Testis (tissue), 3 donors: ENCODE results near the gene NIPSNAP2. TPM values are rescaled to one million over a fixed set of nuclear protein-coding genes. Genes with fewer than 3 reads are reported as not detected.
A peak's percentile ranks its signal among the peaks of the same experiment; 100 is the strongest.
"Not testable (repeated sequence)": the region's sequence is repeated elsewhere in the genome, so short reads cannot be mapped to it uniquely, and the experiment has no call there.

Experiments
- DNase-seq: peaks from one replicate; pipeline ENCODE4 v3.0.0-alpha.2; 2019
- H3K27ac ChIP-seq, 2 donors: fragments of 200-600 bp; sonication (generic); one replicate each; pipeline ENCODE4 v1.5.1; 2019
- H3K27me3 ChIP-seq: fragments of 200-600 bp; sonication (generic); one replicate; pipeline ENCODE4 v1.5.1; 2019
- H3K36me3 ChIP-seq: fragments of 200-600 bp; sonication (generic); one replicate; pipeline ENCODE4 v1.5.1; 2017; ENCODE audit warnings: low read depth; ENCODE audit errors: missing control alignments
- H3K4me1 ChIP-seq: fragments of 200-600 bp; sonication (generic); one replicate; pipeline ENCODE4 v1.5.1; 2019
- H3K4me3 ChIP-seq, 2 donors: fragments of 200-600 bp; sonication (generic); one replicate each; pipeline ENCODE4 v1.5.1; 2017 to 2019
- H3K9me3 ChIP-seq: fragments of 200-600 bp; sonication (generic); one replicate; pipeline ENCODE4 v1.5.1; 2017
- POLR2A ChIP-seq: fragments of 450-650 bp; IDR thresholded peaks from one replicate; pipeline ENCODE4 v1.6.1; 2017; ENCODE audit warnings: antibody characterized with exemption, mild to moderate bottlenecking, moderate library complexity
- WGBS, 2 donors: methylation state at CpG; one replicate each; pipeline ENCODE4 v1.1.5; 2018; 5-methylcytosine and 5-hydroxymethylcytosine counted together
- intact Hi-C: fragments of 100-400 bp; cut with DNase I; formaldehyde crosslinking; loops from one replicate; pipeline ENCODE4 v1.15.1; 2023; ENCODE audit warnings: low total_unique reads
- polyA plus RNA-seq: library from polyadenylated mRNA; stranded (reverse); fragments of 350-450 nt; fragmentation: Illumina TruSeq; extraction: RNeasy Lipid Tissue Mini Kit (QIAGEN cat#74804); gene quantifications from one replicate; pipeline ENCODE4 v1.2.3, GENCODE V29; 2014; ENCODE audit warnings: low read depth, low replicate concordance; ENCODE audit not compliant: insufficient read depth
- total RNA-seq, 2 donors: library from RNA; depleted of rRNA; stranded (reverse); fragments of >200 nt; gene quantifications; one replicate each; pipeline ENCODE4 v1.2.3, GENCODE V29; 2016
- TF ChIP-seq, protein P1 (sequence below), 3 experiments: fragments of 450-650 bp in 2 of 3; fragments of 200-600 bp in 1 of 3; sonication (generic) in 1 of 3; IDR thresholded peaks; one replicate each; pipeline ENCODE4 v1.5.1; 2016 to 2019; ENCODE audit warnings: antibody characterized with exemption in 3 of 3, mild to moderate bottlenecking in 2 of 3, moderate library complexity in 1 of 3

NIPSNAP2 gene
- total and polyA plus RNA-seq, 3 donors from 2014 or later = 41.1 to 136 (median 90.2) TPM

DNA sequence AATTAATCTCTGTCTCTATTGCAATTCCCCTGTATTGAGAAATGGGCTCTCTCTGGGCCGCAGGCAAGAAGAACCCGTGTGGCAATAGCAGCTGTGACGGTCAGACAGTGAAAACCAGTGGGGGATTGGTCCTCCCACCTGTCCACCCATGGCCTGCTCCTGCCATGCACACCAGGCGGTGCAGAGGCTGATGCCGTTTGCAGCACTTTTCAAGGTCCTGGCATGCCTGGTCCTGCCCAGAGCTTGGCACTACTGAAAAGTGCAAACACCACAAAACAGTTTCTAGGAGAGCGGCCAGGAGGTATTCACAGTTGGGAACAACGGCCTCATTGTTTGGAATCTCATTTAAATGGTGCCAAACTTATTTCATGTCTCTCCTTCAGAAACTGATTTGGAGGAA lies 45.3 kb downstream of the NIPSNAP2 start:
- Histone ChIP-seq H3K27me3 (no peaks in the 10 kb centered on the region), H3K4me3 (no peak overlapping the region), H3K27ac (no peak overlapping the region), H3K9me3 (no peaks in the 10 kb centered on the region), H3K36me3 (no peaks in the 10 kb centered on the region), H3K4me1 (peaks cover 13% of the 10 kb centered on the region)
- intact Hi-C loops = loop anchor here (10.0 kb wide), 1 partner anchor 65 kb away; no protein-coding TSS in a partner anchor
- TF ChIP-seq, protein P1, sequence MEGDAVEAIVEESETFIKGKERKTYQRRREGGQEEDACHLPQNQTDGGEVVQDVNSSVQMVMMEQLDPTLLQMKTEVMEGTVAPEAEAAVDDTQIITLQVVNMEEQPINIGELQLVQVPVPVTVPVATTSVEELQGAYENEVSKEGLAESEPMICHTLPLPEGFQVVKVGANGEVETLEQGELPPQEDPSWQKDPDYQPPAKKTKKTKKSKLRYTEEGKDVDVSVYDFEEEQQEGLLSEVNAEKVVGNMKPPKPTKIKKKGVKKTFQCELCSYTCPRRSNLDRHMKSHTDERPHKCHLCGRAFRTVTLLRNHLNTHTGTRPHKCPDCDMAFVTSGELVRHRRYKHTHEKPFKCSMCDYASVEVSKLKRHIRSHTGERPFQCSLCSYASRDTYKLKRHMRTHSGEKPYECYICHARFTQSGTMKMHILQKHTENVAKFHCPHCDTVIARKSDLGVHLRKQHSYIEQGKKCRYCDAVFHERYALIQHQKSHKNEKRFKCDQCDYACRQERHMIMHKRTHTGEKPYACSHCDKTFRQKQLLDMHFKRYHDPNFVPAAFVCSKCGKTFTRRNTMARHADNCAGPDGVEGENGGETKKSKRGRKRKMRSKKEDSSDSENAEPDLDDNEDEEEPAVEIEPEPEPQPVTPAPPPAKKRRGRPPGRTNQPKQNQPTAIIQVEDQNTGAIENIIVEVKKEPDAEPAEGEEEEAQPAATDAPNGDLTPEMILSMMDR (IDR thresholded peaks at IDR 0.05) = no peak
- no peak for TF ChIP-seq POLR2A
- WGBS, 2 donors = 52 to 80% methylated on average over 6 to 7 of the region's 7 CpGs
- peak; percentile 81 for DNase-seq

DNA sequence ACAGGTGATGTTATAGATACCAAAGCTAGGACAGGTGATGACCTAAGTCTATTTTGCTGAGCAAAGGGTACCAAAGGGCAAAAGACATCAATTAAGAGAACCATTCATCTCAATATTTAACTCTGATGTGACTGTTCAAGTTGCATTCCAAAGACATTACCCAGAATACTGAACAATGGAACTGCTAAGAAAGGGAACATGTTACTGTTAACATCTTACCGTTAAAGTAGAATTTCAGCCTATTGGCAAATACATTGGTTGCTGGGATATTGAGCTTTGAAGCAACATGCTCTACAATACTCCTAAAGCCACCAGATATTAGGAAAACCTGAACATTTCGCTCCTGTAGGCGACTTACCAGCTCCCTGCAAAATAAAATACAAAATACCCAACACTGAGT lies 52.6 kb downstream of the NIPSNAP2 start:
- DNase-seq, H3K4me3 ChIP-seq, H3K9me3 ChIP-seq, H3K27ac ChIP-seq, H3K27me3 ChIP-seq, H3K36me3 ChIP-seq, H3K4me1 ChIP-seq, intact Hi-C loops: not testable (repeated sequence)
- WGBS, 2 donors = 76 to 91% methylated on average over 3 of the region's 3 CpGs

DNA sequence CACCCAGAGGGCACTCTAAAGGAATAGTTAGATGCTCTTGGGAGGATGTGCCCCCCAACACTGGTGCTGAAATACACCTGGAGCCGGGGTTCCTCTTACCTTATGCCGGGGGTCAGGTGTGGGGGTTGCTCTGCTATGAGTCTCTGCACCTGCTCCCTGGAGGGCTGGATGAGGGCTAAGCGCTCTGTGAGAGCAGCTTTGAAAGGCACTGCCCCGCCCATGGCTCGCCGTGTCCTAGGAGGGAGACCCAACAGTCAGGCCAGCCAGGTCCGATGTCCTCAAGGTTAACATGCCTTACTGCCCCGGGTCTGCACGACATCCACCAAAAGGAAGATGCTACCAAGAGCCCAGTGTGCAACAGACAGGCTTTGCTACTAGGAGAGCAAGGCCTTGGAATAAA lies 55.1 kb downstream of the NIPSNAP2 start:
- H3K9me3 ChIP-seq = no peaks in the 10 kb centered on the region
- no peak for TF ChIP-seq POLR2A
- TF ChIP-seq, protein P1 (IDR thresholded peaks at IDR 0.05) = no peak
- 64 to 96% methylated on average over 9 of the region's 9 CpGs for WGBS, 2 donors
- DNase-seq = no peak
- H3K4me1 ChIP-seq = no peaks in the 10 kb centered on the region
- H3K4me3 ChIP-seq = no peak overlapping the region
- intact Hi-C loops = no loop called here
- H3K27me3 ChIP-seq = no peaks in the 10 kb centered on the region
- H3K36me3 ChIP-seq = no peaks in the 10 kb centered on the region
- no peak overlapping the region for H3K27ac ChIP-seq

DNA sequence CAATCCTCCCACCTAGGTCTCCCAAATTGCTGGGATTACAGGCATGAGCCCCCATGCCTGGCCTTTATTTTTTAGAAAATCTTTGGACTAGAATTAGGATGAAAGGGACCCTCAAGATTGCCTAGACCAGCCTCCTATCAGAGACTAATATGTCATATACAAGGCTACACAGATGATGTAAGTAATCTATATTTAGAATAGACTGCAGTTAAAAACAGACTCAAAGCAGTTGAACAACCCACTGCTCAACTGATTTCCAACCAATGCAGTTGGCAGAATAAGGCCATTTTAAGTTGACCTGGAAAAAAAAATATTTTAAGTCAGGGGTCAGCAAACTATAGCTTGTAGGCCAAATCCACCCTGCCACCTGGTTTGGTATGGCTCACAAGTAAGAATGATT lies 59.1 kb downstream of the NIPSNAP2 start:
- no peaks in the 10 kb centered on the region for H3K4me1 ChIP-seq
- H3K4me3 ChIP-seq = no peak overlapping the region
- intact Hi-C loops = no loop called here
- TF ChIP-seq, protein P1 (IDR thresholded peaks at IDR 0.05) = no peak
- no peak for TF ChIP-seq POLR2A
- H3K9me3 ChIP-seq = no peaks in the 10 kb centered on the region
- H3K36me3 ChIP-seq = no peaks in the 10 kb centered on the region
- DNase-seq = no peak
- no peak overlapping the region for H3K27ac ChIP-seq
- H3K27me3 ChIP-seq = no peaks in the 10 kb centered on the region

DNA sequence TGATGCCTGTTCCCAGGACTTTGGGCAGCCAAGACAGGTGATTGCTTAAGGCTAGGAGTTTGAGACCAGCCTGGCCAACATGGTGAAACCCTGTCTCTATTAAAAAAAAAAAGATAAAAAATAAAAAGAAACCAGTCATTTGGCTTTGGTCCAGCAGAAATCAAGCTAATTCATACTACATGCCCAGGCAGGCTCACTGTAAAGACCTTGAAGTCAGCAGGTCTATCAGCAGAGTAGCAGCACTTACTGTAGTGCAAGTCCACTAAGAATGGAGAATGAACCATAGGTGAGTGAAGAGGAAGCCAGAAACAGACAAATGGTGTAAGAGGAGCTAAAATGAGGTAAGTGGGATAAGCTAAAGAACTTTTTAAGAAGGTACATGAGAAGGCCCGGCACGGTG lies 62.2 kb downstream of the NIPSNAP2 start:
- Histone ChIP-seq H3K36me3 (no peaks in the 10 kb centered on the region), H3K27me3 (no peaks in the 10 kb centered on the region), H3K4me1 (no peaks in the 10 kb centered on the region), H3K4me3 (no peak overlapping the region), H3K27ac (no peak overlapping the region), H3K9me3 (no peaks in the 10 kb centered on the region)
- no peak for TF ChIP-seq POLR2A
- TF ChIP-seq, protein P1 (IDR thresholded peaks at IDR 0.05) = no peak
- intact Hi-C loops = no loop called here
- DNase-seq = no peak
- 93 to 98% methylated on average over 1 to 2 of the region's 2 CpGs for WGBS, 2 donors
